Calu3 (cell line): Measurements from ENCODE around the gene EGFLAM. TPM values are rescaled to one million over a fixed set of nuclear protein-coding genes. Genes with fewer than 3 reads are reported as not detected.

Source experiments
- BruUV-seq: library from RNA; stranded (reverse); fragments of 400-500 nt; replicated peaks from 2 replicates; lab custom pipeline; 2021; lab: Mats Ljungman, UMichigan
- CTCF ChIA-PET: fragments of 300-600 bp; sonication (Branson Sonifier 250); formaldehyde crosslinking; loops from one replicate; lab custom pipeline; 2022; ENCODE audit warnings: antibody characterized with exemption; lab: Charles Lee
- DNase-seq: peaks from one replicate; pipeline ENCODE4 v3.0.0; 2022
- H3K27ac Mint-ChIP-seq: one replicate; pipeline ENCODE4 v1.8.0; 2022; ENCODE audit warnings: mixed read lengths; ENCODE audit not compliant: unreplicated experiment
- H3K27me3 Mint-ChIP-seq: one replicate; pipeline ENCODE4 v1.8.0; 2022; ENCODE audit warnings: mixed read lengths; ENCODE audit not compliant: unreplicated experiment
- H3K36me3 Mint-ChIP-seq: one replicate; pipeline ENCODE4 v1.8.0; 2022; ENCODE audit warnings: mild to moderate bottlenecking, moderate library complexity, mixed read lengths; ENCODE audit not compliant: insufficient read depth, unreplicated experiment
- H3K4me1 Mint-ChIP-seq: one replicate; pipeline ENCODE4 v1.8.0; 2022; ENCODE audit warnings: mild to moderate bottlenecking, low read depth, mixed read lengths; ENCODE audit not compliant: unreplicated experiment
- H3K4me3 Mint-ChIP-seq: one replicate; pipeline ENCODE4 v1.8.0; 2022; ENCODE audit warnings: mild to moderate bottlenecking, low read depth, moderate library complexity, mixed read lengths; ENCODE audit not compliant: unreplicated experiment
- H3K9me3 Mint-ChIP-seq: one replicate; pipeline ENCODE4 v1.8.0; 2022; ENCODE audit warnings: low read depth, mixed read lengths; ENCODE audit not compliant: unreplicated experiment
- CTCF ChIP-seq: fragments of 200-600 bp; IDR thresholded peaks from one replicate; pipeline ENCODE4 v1.8.0; 2022; ENCODE audit warnings: antibody characterized with exemption; ENCODE audit not compliant: unreplicated experiment
- intact Hi-C: fragments of 100-400 bp; cut with micrococcal nuclease; formaldehyde crosslinking; loops from one replicate; pipeline ENCODE4 v1.10.0; 2022; ENCODE audit not compliant: unreplicated experiment
- total RNA-seq: library from RNA; stranded (reverse); gene quantifications from 2 replicates; pipeline ENCODE4 v1.2.3, GENCODE V29; 2022

Gene EGFLAM
- total RNA-seq, 1 experiment from 2014 or later, result not detected

GRCh38 chr5:38364825-38365224, 106.5 kb downstream of the EGFLAM start:
- H3K9me3 Mint-ChIP-seq, result peaks cover 3% of the 10 kb centered on the region
- peaks cover 64% of the 10 kb centered on the region for H3K27me3 Mint-ChIP-seq
- no peak for TF ChIP-seq CTCF
- no peaks in the 10 kb centered on the region for H3K4me1 Mint-ChIP-seq
- no peak overlapping the region for H3K27ac Mint-ChIP-seq
- DNase-seq, result no peak
- CTCF ChIA-PET, result no interaction called here
- H3K36me3 Mint-ChIP-seq, result no peaks in the 10 kb centered on the region
- BruUV-seq, result no TSS peak
- intact Hi-C loops, result no loop called here
- no peak overlapping the region for H3K4me3 Mint-ChIP-seq

- intact Hi-C loops, result no loop called here
- BruUV-seq, result no TSS peak
- Mint-ChIP-seq H3K36me3 (no peaks in the 10 kb centered on the region), H3K27ac (no peak overlapping the region), H3K9me3 (no peaks in the 10 kb centered on the region), H3K4me1 (no peaks in the 10 kb centered on the region), H3K27me3 (peaks cover 50% of the 10 kb centered on the region), H3K4me3 (no peak overlapping the region)
- no peak for DNase-seq
- CTCF ChIA-PET, result interaction anchor here (0.7 kb wide), 1 partner anchor 34 kb away, joined by 4 read pairs; no protein-coding TSS in a partner anchor
- TF ChIP-seq CTCF, result no peak
Observed at GRCh38 chr5:38367410-38367809, 109.1 kb downstream of the EGFLAM start.

- Mint-ChIP-seq H3K36me3 (no peaks in the 10 kb centered on the region), H3K9me3 (no peaks in the 10 kb centered on the region), H3K27me3 (peaks cover 51% of the 10 kb centered on the region), H3K4me1 (no peaks in the 10 kb centered on the region), H3K4me3 (no peak overlapping the region), H3K27ac (no peak overlapping the region)
- intact Hi-C loops, result no loop called here
- CTCF ChIA-PET, result no interaction called here
- no peak for DNase-seq
- BruUV-seq, result no TSS peak
- no peak for TF ChIP-seq CTCF
Observed at GRCh38 chr5:38367966-38368365, 109.6 kb downstream of the EGFLAM start.

GRCh38 chr5:38369692-38370091, 111.3 kb downstream of the EGFLAM start:
- H3K9me3 Mint-ChIP-seq, result no peaks in the 10 kb centered on the region
- H3K36me3 Mint-ChIP-seq, result no peaks in the 10 kb centered on the region
- intact Hi-C loops, result no loop called here
- H3K4me1 Mint-ChIP-seq, result no peaks in the 10 kb centered on the region
- peaks cover 55% of the 10 kb centered on the region for H3K27me3 Mint-ChIP-seq
- BruUV-seq, result no TSS peak
- no peak overlapping the region for H3K4me3 Mint-ChIP-seq
- CTCF ChIA-PET, result interaction anchor here (1.3 kb wide), 1 partner anchor 13 kb away, joined by 3 read pairs; no protein-coding TSS in a partner anchor
- no peak for DNase-seq
- no peak overlapping the region for H3K27ac Mint-ChIP-seq
- no peak for TF ChIP-seq CTCF
